Neural progenitor cell (in vitro differentiated cells): Measurements from ENCODE around the gene MAP4K1. TPM values are rescaled to one million over a fixed set of nuclear protein-coding genes. Genes with fewer than 3 reads are reported as not detected.

Experiments
- DNase-seq: peaks from one replicate; pipeline ENCODE4 v3.0.0-alpha.2; 2016; ENCODE audit warnings: low spot score
- H2AFZ ChIP-seq: fragments of 200-600 bp; sonication (generic); replicated peaks from 2 replicates; pipeline ENCODE4 v1.6.1; 2016; ENCODE audit warnings: antibody characterized with exemption
- H3F3A ChIP-seq: fragments of 200-600 bp; sonication (generic); 2 replicates; pipeline ENCODE4 v1.6.1; 2016; ENCODE audit warnings: antibody characterized with exemption, low read depth
- H3K27ac ChIP-seq: fragments of 200-600 bp; sonication (generic); 2 replicates; pipeline ENCODE4 v1.5.1; 2016; ENCODE audit warnings: mild to moderate bottlenecking
- H3K27me3 ChIP-seq: fragments of 200-600 bp; sonication (generic); 2 replicates; pipeline ENCODE4 v1.6.1; 2016; ENCODE audit warnings: mild to moderate bottlenecking, moderate library complexity
- H3K36me3 ChIP-seq: fragments of 200-600 bp; sonication (generic); 2 replicates; pipeline ENCODE4 v1.5.1; 2016
- H3K4me1 ChIP-seq: fragments of 200-600 bp; sonication (generic); 2 replicates; pipeline ENCODE4 v1.6.1; 2016; ENCODE audit warnings: mixed run types
- H3K4me2 ChIP-seq: fragments of 200-600 bp; sonication (generic); 2 replicates; pipeline ENCODE4 v1.6.1; 2016
- H3K4me3 ChIP-seq: fragments of 200-600 bp; sonication (generic); 2 replicates; pipeline ENCODE4 v1.5.1; 2016
- H3K79me2 ChIP-seq: fragments of 200-600 bp; sonication (generic); 2 replicates; pipeline ENCODE4 v1.6.1; 2016; ENCODE audit warnings: low read depth
- H3K9ac ChIP-seq: fragments of 200-600 bp; sonication (generic); 2 replicates; pipeline ENCODE4 v1.6.1; 2016
- H3K9me3 ChIP-seq: fragments of 200-600 bp; sonication (generic); 2 replicates; pipeline ENCODE4 v1.5.1; 2016; ENCODE audit warnings: low read depth
- H4K20me1 ChIP-seq: fragments of 200-600 bp; sonication (generic); 2 replicates; pipeline ENCODE4 v1.6.1; 2016; ENCODE audit warnings: low read depth
- H3K27ac Mint-ChIP-seq: 3 replicates; pipeline ENCODE4 v1.8.0; 2021; ENCODE audit warnings: mixed read lengths
- H3K27me3 Mint-ChIP-seq: 2 replicates; pipeline ENCODE4 v1.8.0; 2022; ENCODE audit warnings: low read depth, mild to moderate bottlenecking, inconsistent platforms, moderate library complexity, mixed read lengths; ENCODE audit not compliant: insufficient read depth
- H3K36me3 Mint-ChIP-seq: 3 replicates; pipeline ENCODE4 v1.8.0; 2021; ENCODE audit warnings: mixed read lengths
- H3K4me1 Mint-ChIP-seq: 3 replicates; pipeline ENCODE4 v1.8.0; 2021; ENCODE audit warnings: mixed read lengths
- H3K4me3 Mint-ChIP-seq: 3 replicates; pipeline ENCODE4 v1.8.0; 2021; ENCODE audit warnings: mild to moderate bottlenecking, moderate library complexity, mixed read lengths
- H3K9me3 Mint-ChIP-seq: 3 replicates; pipeline ENCODE4 v1.8.0; 2020; ENCODE audit warnings: mixed read lengths
- CTCF ChIP-seq: fragments of 200-600 bp; sonication (generic); IDR thresholded peaks from 2 replicates; pipeline ENCODE4 v1.5.1; 2017; ENCODE audit warnings: antibody characterized with exemption, mild to moderate bottlenecking
- EZH2 ChIP-seq: fragments of 200-600 bp; sonication (generic); IDR thresholded peaks from 2 replicates; pipeline ENCODE4 v1.6.1; 2017; ENCODE audit warnings: antibody characterized with exemption, mild to moderate bottlenecking, moderate library complexity
- EZH2phosphoT487 ChIP-seq: fragments of 200-600 bp; sonication (generic); IDR thresholded peaks from 2 replicates; pipeline ENCODE4 v1.6.1; 2017; ENCODE audit warnings: antibody characterized with exemption
- total RNA-seq: library from RNA; depleted of rRNA; stranded (reverse); fragments of >200 nt; gene quantifications from 2 replicates; pipeline ENCODE4 v1.2.3, GENCODE V29; 2015; ENCODE audit warnings: low replicate concordance

MAP4K1 gene
- total RNA-seq, 1 donor from 2014 or later, result 3.6 TPM

GRCh38 chr19:38642176-38642575, 24.4 kb upstream of the MAP4K1 start:
- Histone ChIP-seq H4K20me1 (no peaks in the 10 kb centered on the region), H3K4me1 (no peaks in the 10 kb centered on the region), H3K27ac (no peak overlapping the region), H3K27me3 (no peaks in the 10 kb centered on the region), H2AFZ (no peak overlapping the region), H3K4me3 (no peak overlapping the region), H3K36me3 (no peaks in the 10 kb centered on the region), H3K4me2 (no peak overlapping the region), H3K9ac (no peak overlapping the region), H3K9me3 (no peaks in the 10 kb centered on the region), H3K79me2 (no peaks in the 10 kb centered on the region), H3F3A (no peaks in the 10 kb centered on the region)
- Mint-ChIP-seq H3K36me3 (peaks cover 2% of the 10 kb centered on the region), H3K27ac (peak overlapping the region; percentile 87), H3K4me1 (peaks cover 2% of the 10 kb centered on the region), H3K27me3 (peaks cover 3% of the 10 kb centered on the region), H3K9me3 (no peaks in the 10 kb centered on the region), H3K4me3 (no peak overlapping the region)
- no peak for DNase-seq
- TF ChIP-seq CTCF, result no peak
- no peak for TF ChIP-seq EZH2phosphoT487
- TF ChIP-seq EZH2, result no peak

- Histone ChIP-seq H2AFZ (no peak overlapping the region), H3K36me3 (no peaks in the 10 kb centered on the region), H3K9ac (no peak overlapping the region), H3K4me2 (no peak overlapping the region), H3F3A (no peaks in the 10 kb centered on the region), H4K20me1 (peaks cover 4% of the 10 kb centered on the region), H3K27ac (no peak overlapping the region), H3K4me3 (no peak overlapping the region), H3K4me1 (no peaks in the 10 kb centered on the region), H3K27me3 (no peaks in the 10 kb centered on the region), H3K9me3 (no peaks in the 10 kb centered on the region), H3K79me2 (no peaks in the 10 kb centered on the region)
- TF ChIP-seq EZH2 (no peak), CTCF (no peak), EZH2phosphoT487 (no peak)
- H3K9me3 Mint-ChIP-seq, result no peaks in the 10 kb centered on the region
- H3K4me1 Mint-ChIP-seq, result peaks cover 2% of the 10 kb centered on the region
- peaks cover 3% of the 10 kb centered on the region for H3K27me3 Mint-ChIP-seq
- no peak for DNase-seq
- no peak overlapping the region for H3K27ac Mint-ChIP-seq
- H3K4me3 Mint-ChIP-seq, result no peak overlapping the region
- peaks cover 2% of the 10 kb centered on the region for H3K36me3 Mint-ChIP-seq
Observed at GRCh38 chr19:38640368-38640767, 22.6 kb upstream of the MAP4K1 start.

GRCh38 chr19:38639679-38640078, 21.9 kb upstream of the MAP4K1 start:
- Mint-ChIP-seq H3K4me1 (peaks cover 4% of the 10 kb centered on the region), H3K36me3 (peaks cover 4% of the 10 kb centered on the region), H3K4me3 (no peak overlapping the region), H3K27me3 (peaks cover 3% of the 10 kb centered on the region), H3K9me3 (no peaks in the 10 kb centered on the region), H3K27ac (no peak overlapping the region)
- Histone ChIP-seq H3K4me1 (no peaks in the 10 kb centered on the region), H3K27ac (no peak overlapping the region), H4K20me1 (peaks cover 11% of the 10 kb centered on the region), H3K36me3 (no peaks in the 10 kb centered on the region), H2AFZ (no peak overlapping the region), H3F3A (no peaks in the 10 kb centered on the region), H3K27me3 (no peaks in the 10 kb centered on the region), H3K79me2 (no peaks in the 10 kb centered on the region), H3K9ac (no peak overlapping the region), H3K9me3 (no peaks in the 10 kb centered on the region), H3K4me3 (no peak overlapping the region), H3K4me2 (no peak overlapping the region)
- TF ChIP-seq EZH2, result no peak
- no peak for TF ChIP-seq CTCF
- TF ChIP-seq EZH2phosphoT487, result no peak
- DNase-seq, result no peak
